ENCODE data around the gene PTPRN2. TPM values are rescaled to one million over a fixed set of nuclear protein-coding genes. Genes with fewer than 3 reads are reported as not detected.

The PTPRN2 gene
- total RNA-seq, 1 experiment from 2014 or later: 1.1 TPM

DNA sequence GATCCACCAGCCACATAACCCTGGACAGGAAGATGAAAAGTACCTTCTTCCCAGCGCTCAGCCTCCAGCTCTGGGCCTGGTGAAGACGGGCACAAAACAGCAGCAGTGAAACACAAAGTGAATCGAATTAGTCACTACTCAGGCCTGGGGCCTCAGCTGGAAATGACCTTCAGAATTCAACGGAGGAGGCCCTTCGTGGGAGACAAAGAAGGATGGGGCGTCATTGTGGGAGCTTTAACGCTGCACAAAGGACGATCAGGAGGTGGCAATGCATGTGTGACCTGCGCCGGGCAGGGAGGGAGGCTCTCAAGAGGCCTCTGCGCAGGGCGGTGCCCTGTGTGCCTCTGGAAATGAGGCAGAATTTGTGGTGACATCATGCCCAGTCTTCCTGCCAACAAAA, 1089.0 kb downstream of the PTPRN2 start:
- Histone ChIP-seq H3K36me3 (ENCODE audit: control insufficient read depth, insufficient read depth, low read length) (no peaks in the 10 kb centered on the region), H3K9me3 (ENCODE audit: control insufficient read depth, insufficient read depth, low read depth, low read length) (no peaks in the 10 kb centered on the region), H3K4me3 (ENCODE audit: low read depth in 2 of 2, low read length in 2 of 2) (no peak overlapping the region), H3K27ac (ENCODE audit: low read length) (no peak overlapping the region), H3K4me1 (ENCODE audit: control insufficient read depth, insufficient read depth, low read length) (no peaks in the 10 kb centered on the region), H3K27me3 (ENCODE audit: control insufficient read depth, insufficient read depth, low read length) (no peaks in the 10 kb centered on the region)
- no peak for ATAC-seq
- TF ChIP-seq, protein P1, sequence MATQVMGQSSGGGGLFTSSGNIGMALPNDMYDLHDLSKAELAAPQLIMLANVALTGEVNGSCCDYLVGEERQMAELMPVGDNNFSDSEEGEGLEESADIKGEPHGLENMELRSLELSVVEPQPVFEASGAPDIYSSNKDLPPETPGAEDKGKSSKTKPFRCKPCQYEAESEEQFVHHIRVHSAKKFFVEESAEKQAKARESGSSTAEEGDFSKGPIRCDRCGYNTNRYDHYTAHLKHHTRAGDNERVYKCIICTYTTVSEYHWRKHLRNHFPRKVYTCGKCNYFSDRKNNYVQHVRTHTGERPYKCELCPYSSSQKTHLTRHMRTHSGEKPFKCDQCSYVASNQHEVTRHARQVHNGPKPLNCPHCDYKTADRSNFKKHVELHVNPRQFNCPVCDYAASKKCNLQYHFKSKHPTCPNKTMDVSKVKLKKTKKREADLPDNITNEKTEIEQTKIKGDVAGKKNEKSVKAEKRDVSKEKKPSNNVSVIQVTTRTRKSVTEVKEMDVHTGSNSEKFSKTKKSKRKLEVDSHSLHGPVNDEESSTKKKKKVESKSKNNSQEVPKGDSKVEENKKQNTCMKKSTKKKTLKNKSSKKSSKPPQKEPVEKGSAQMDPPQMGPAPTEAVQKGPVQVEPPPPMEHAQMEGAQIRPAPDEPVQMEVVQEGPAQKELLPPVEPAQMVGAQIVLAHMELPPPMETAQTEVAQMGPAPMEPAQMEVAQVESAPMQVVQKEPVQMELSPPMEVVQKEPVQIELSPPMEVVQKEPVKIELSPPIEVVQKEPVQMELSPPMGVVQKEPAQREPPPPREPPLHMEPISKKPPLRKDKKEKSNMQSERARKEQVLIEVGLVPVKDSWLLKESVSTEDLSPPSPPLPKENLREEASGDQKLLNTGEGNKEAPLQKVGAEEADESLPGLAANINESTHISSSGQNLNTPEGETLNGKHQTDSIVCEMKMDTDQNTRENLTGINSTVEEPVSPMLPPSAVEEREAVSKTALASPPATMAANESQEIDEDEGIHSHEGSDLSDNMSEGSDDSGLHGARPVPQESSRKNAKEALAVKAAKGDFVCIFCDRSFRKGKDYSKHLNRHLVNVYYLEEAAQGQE (IDR thresholded peaks at IDR 0.05; ENCODE audit: insufficient read depth in 1 of 2, low read depth in 2 of 2, low read length in 1 of 2): no peak
- TF ChIP-seq TCF7L2 (IDR thresholded peaks at IDR 0.05; ENCODE audit: low read depth, low read length) (no peak), SIN3A (IDR thresholded peaks at IDR 0.05; ENCODE audit: borderline replicate concordance, insufficient read depth, low read depth, low read length) (no peak), POLR2AphosphoS5 (IDR thresholded peaks at IDR 0.05; ENCODE audit: low read depth, low read length) (no peak)
- TF ChIP-seq, protein P2, sequence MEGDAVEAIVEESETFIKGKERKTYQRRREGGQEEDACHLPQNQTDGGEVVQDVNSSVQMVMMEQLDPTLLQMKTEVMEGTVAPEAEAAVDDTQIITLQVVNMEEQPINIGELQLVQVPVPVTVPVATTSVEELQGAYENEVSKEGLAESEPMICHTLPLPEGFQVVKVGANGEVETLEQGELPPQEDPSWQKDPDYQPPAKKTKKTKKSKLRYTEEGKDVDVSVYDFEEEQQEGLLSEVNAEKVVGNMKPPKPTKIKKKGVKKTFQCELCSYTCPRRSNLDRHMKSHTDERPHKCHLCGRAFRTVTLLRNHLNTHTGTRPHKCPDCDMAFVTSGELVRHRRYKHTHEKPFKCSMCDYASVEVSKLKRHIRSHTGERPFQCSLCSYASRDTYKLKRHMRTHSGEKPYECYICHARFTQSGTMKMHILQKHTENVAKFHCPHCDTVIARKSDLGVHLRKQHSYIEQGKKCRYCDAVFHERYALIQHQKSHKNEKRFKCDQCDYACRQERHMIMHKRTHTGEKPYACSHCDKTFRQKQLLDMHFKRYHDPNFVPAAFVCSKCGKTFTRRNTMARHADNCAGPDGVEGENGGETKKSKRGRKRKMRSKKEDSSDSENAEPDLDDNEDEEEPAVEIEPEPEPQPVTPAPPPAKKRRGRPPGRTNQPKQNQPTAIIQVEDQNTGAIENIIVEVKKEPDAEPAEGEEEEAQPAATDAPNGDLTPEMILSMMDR (IDR thresholded peaks at IDR 0.05): no peak
- ChIA-PET CTCF (no interaction called here), POLR2A (no interaction called here)
- no peak for DNase-seq (ENCODE audit: low read depth, low spot score)
- in situ Hi-C loops (cut with HindIII; ENCODE audit: low pct_unique_long_range_greater_than_20kb, low sequenced_read_pairs): no loop called here
- intact Hi-C loops (cut with micrococcal nuclease; ENCODE audit: unreplicated experiment): no loop called here
- no TSS peak for BruUV-seq (replicated peaks)

DNA sequence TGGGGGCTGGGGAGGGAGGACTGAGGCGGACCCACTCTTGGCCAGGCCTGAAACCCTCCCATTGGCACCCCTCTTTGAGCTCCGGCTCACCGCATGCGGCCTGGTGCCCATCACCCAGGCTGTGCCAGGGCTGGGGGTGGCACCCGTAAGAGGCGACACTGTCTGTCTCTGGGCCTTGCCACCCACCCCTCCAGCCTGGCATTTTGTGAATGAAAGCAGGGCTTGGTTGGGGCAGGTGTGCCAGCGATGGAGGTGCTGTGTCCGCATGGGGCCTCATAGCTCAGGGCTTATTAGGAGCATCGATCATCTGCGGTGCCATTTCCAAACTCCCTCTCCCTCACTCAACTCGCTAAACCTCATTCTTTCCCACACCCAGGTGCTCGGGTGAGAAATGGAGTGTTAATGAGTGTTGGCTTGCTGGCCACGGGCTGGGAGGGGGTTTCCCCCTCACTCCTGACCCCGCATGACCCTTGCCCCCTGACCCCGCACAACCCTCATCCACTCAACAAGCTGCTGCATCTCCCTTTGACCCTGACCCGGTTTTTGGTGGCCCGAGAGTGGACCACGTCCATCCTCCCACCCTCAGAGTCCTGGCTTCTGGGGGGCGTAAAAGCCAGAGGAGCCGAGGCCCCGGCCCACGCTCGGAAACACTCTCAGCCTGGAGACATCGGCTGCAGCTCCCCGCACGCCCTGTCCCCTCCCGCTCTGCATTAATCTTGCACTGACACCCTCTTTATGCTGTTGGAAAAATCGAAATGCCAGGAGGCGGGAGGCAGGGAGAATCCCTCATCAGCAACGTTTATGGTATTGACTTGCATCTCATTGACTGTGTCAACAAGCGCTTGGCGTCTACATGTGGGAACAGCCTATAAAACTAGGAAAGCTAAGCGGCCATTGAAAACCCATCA, 1089.6 kb downstream of the PTPRN2 start:
- Histone ChIP-seq H3K27ac (ENCODE audit: low read length) (no peak overlapping the region), H3K4me1 (ENCODE audit: control insufficient read depth, insufficient read depth, low read length) (no peaks in the 10 kb centered on the region), H3K27me3 (ENCODE audit: control insufficient read depth, insufficient read depth, low read length) (no peaks in the 10 kb centered on the region), H3K36me3 (ENCODE audit: control insufficient read depth, insufficient read depth, low read length) (no peaks in the 10 kb centered on the region), H3K4me3 (ENCODE audit: low read depth in 2 of 2, low read length in 2 of 2) (no peak overlapping the region), H3K9me3 (ENCODE audit: control insufficient read depth, insufficient read depth, low read depth, low read length) (no peaks in the 10 kb centered on the region)
- DNase-seq (ENCODE audit: low read depth, low spot score) (no peak), ATAC-seq (no peak)
- CTCF ChIA-PET: no interaction called here
- in situ Hi-C loops (cut with HindIII; ENCODE audit: low pct_unique_long_range_greater_than_20kb, low sequenced_read_pairs) (no loop called here), intact Hi-C loops (cut with micrococcal nuclease; ENCODE audit: unreplicated experiment) (no loop called here)
- TF ChIP-seq, protein P2 (IDR thresholded peaks at IDR 0.05): no peak
- TF ChIP-seq, protein P1 (IDR thresholded peaks at IDR 0.05; ENCODE audit: insufficient read depth in 1 of 2, low read depth in 2 of 2, low read length in 1 of 2): no peak
- TF ChIP-seq POLR2AphosphoS5 (IDR thresholded peaks at IDR 0.05; ENCODE audit: low read depth, low read length) (no peak), SIN3A (IDR thresholded peaks at IDR 0.05; ENCODE audit: borderline replicate concordance, insufficient read depth, low read depth, low read length) (no peak), TCF7L2 (IDR thresholded peaks at IDR 0.05; ENCODE audit: low read depth, low read length) (no peak)
- POLR2A ChIA-PET: no interaction called here
- BruUV-seq (replicated peaks): no TSS peak
